K562 (cell line): ENCODE measurements around the gene AKR1A1. TPM values are rescaled to one million over a fixed set of nuclear protein-coding genes. Genes with fewer than 3 reads are reported as not detected.

Source experiments
- ATAC-seq: fragments of 200-7000 bp; cut with Tn5 transposase; 3 replicates; pipeline ENCODE4 v1.9.1; 2020; ENCODE audit warnings: moderate library complexity
- BruUV-seq: library from RNA; stranded (reverse); fragments of 400-500 nt; replicated peaks from 2 replicates; lab custom pipeline; 2021; lab: Mats Ljungman, UMichigan
- CTCF ChIA-PET: fragments of 300-600 bp; formaldehyde crosslinking; extraction: SDS; loops from one replicate; lab custom pipeline; 2021; ENCODE audit warnings: low intra/inter-chr PET ratio; lab: Yijun Ruan, JAX
- POLR2A ChIA-PET: fragments of 300-600, 350-650 bp; sonication (Branson Sonifier 250); formaldehyde crosslinking; extraction: SDS; loops from one replicate; lab custom pipeline; 2021; ENCODE audit warnings: antibody characterized with exemption, inconsistent platforms; lab: Yijun Ruan, JAX
- DNase-seq, 4 experiments: peaks; one replicate each; pipeline versions ENCODE4 v3.0.0 to v3.0.0-alpha.2; 2011 to 2018; ENCODE audit warnings: low spot score in 3 of 4, mixed read lengths in 3 of 4; ENCODE audit errors: extremely low read depth in 1 of 4
- FAIRE-seq: peaks from 2 replicates; lab custom pipeline; 2011; peaks lifted over from hg19 to GRCh38; lab: Jason Lieb, UNC
- H2AFZ ChIP-seq: 2 replicates; pipeline ENCODE4 v1.6.0; 2011; ENCODE audit warnings: low read depth, low read length, control low read depth, inconsistent platforms
- H3K27ac ChIP-seq: fragments of 200-600 bp; 3 replicates; pipeline ENCODE4 v1.8.0; 2011; ENCODE audit warnings: low read depth, mild to moderate bottlenecking, control low read depth, inconsistent platforms, low read length, moderate library complexity, mixed read lengths; ENCODE audit errors: extremely low read depth
- H3K27me3 ChIP-seq, 2 experiments: fragments of 300-600 bp in 1 of 2; 2 replicates in 1 of 2; 3 replicates in 1 of 2; pipeline versions ENCODE4 v1.6.0 to v1.8.0; 2011; ENCODE audit warnings: inconsistent platforms in 2 of 2, low read length in 2 of 2, mild to moderate bottlenecking in 1 of 2, mixed read lengths in 1 of 2, moderate library complexity in 1 of 2; ENCODE audit not compliant: control insufficient read depth in 2 of 2, insufficient read depth in 2 of 2
- H3K36me3 ChIP-seq: fragments of 300-600 bp; 3 replicates; pipeline ENCODE4 v1.8.0; 2011; ENCODE audit warnings: mild to moderate bottlenecking, low read length, inconsistent platforms; ENCODE audit not compliant: control insufficient read depth, insufficient read depth
- H3K4me1 ChIP-seq, 2 experiments: fragments of 200-600 bp in 1 of 2; replicated peaks in 1 of 2; 2 replicates in 1 of 2; 3 replicates in 1 of 2; pipeline versions ENCODE4 v1.5.1 to v1.8.0; 2011; ENCODE audit warnings: inconsistent platforms in 2 of 2, low read length in 2 of 2, mild to moderate bottlenecking in 1 of 2, mixed read lengths in 1 of 2, moderate library complexity in 1 of 2; ENCODE audit not compliant: control insufficient read depth in 2 of 2, insufficient read depth in 2 of 2
- H3K4me2 ChIP-seq: 2 replicates; pipeline ENCODE4 v1.6.1; 2011; ENCODE audit warnings: low read length, control low read depth, inconsistent platforms, mixed read lengths; ENCODE audit not compliant: insufficient read depth
- H3K4me3 ChIP-seq: fragments of 200-600 bp; sonication (generic), shearing (Covaris generic); 2 replicates; pipeline ENCODE4 v1.5.1; 2016; ENCODE audit warnings: control low read depth, inconsistent platforms
- H3K79me2 ChIP-seq: fragments of 200-600 bp; 3 replicates; pipeline ENCODE4 v1.8.0; 2011; ENCODE audit warnings: low read length, inconsistent platforms; ENCODE audit not compliant: control insufficient read depth, insufficient read depth
- H3K9ac ChIP-seq, 2 experiments: 2 replicates each; pipeline versions ENCODE4 v1.6.0 to v1.6.1; 2011; ENCODE audit warnings: low read depth in 2 of 2, low read length in 2 of 2, control low read depth in 1 of 2, inconsistent platforms in 1 of 2, mild to moderate bottlenecking in 1 of 2, mixed read lengths in 1 of 2; ENCODE audit not compliant: insufficient read depth in 1 of 2
- H3K9me1 ChIP-seq: one replicate; pipeline ENCODE4 v1.6.0; 2011; ENCODE audit warnings: inconsistent platforms, mild to moderate bottlenecking, low read length, moderate library complexity; ENCODE audit not compliant: control insufficient read depth, insufficient read depth
- H3K9me3 ChIP-seq: replicated peaks from 2 replicates; pipeline ENCODE4 v1.5.1; 2011; ENCODE audit warnings: low read depth, low read length, inconsistent platforms; ENCODE audit not compliant: control insufficient read depth, insufficient read depth
- H4K20me1 ChIP-seq: replicated peaks from 2 replicates; pipeline ENCODE4 v1.6.1; 2011; ENCODE audit warnings: low read length, inconsistent platforms, mixed read lengths; ENCODE audit not compliant: control insufficient read depth, insufficient read depth
- BMI1 ChIP-seq: fragments of 150-350 bp; IDR thresholded peaks from 2 replicates; pipeline ENCODE4 v1.6.1; 2014; ENCODE audit warnings: low read length
- CBFA2T3 ChIP-seq: fragments of 450-650 bp; IDR thresholded peaks from 2 replicates; pipeline ENCODE4 v1.6.1; 2017
- CHCHD3 ChIP-seq: fragments of 250-450 bp; sonication (Bioruptor Pico); IDR thresholded peaks from 2 replicates; pipeline ENCODE4 v2.1.2; 2022; ENCODE audit warnings: mild to moderate bottlenecking
- CHD1 ChIP-seq: fragments of 200-600 bp; sonication (generic); IDR thresholded peaks from one replicate; pipeline ENCODE4 v1.6.1; 2012; ENCODE audit warnings: mild to moderate bottlenecking, moderate library complexity, low read length, inconsistent platforms
- CHD2 ChIP-seq: IDR thresholded peaks from 2 replicates; pipeline ENCODE4 v1.6.1; 2011; ENCODE audit warnings: low read depth, low read length
- FOS ChIP-seq: IDR thresholded peaks from 3 replicates; pipeline ENCODE4 v1.6.1; 2011; ENCODE audit not compliant: insufficient read length; ENCODE audit errors: extremely low read depth
- FOSL1 ChIP-seq: fragments of 200-800 bp; sonication (Bioruptor generic); conservative IDR thresholded peaks from 2 replicates; pipeline ENCODE4 v1.6.1; 2016; ENCODE audit warnings: missing genetic modification characterization, missing compliant biosample characterization
- HLTF ChIP-seq: fragments of 450-650 bp; IDR thresholded peaks from 2 replicates; pipeline ENCODE4 v1.6.1; 2016
- KDM1A ChIP-seq, 2 experiments: fragments of 450-650 bp; IDR thresholded peaks; 2 replicates each; pipeline ENCODE4 v1.6.1; 2016; ENCODE audit warnings: mild to moderate bottlenecking in 2 of 2
- KDM2B ChIP-seq: fragments of 250-450 bp; sonication (Bioruptor Pico); IDR thresholded peaks from 2 replicates; pipeline ENCODE4 v1.8.0; 2021; ENCODE audit warnings: mild to moderate bottlenecking, moderate library complexity
- NFE2L1 ChIP-seq: fragments of 450-650 bp; IDR thresholded peaks from 2 replicates; pipeline ENCODE4 v1.6.1; 2016; ENCODE audit warnings: missing genetic modification characterization, low read depth, mild to moderate bottlenecking, missing compliant biosample characterization, moderate library complexity, borderline replicate concordance
- NONO ChIP-seq, 2 experiments: fragments of 200-400 bp in 1 of 2; fragments of 450-650 bp in 1 of 2; formaldehyde crosslinking in 1 of 2; IDR thresholded peaks; 2 replicates each; pipeline ENCODE4 v1.6.1; 2017; ENCODE audit warnings: low read depth in 2 of 2, mild to moderate bottlenecking in 2 of 2, moderate library complexity in 2 of 2, low read length in 1 of 2
- NR2C1 ChIP-seq, 2 experiments: fragments of 450-650 bp; IDR thresholded peaks; 2 replicates each; pipeline ENCODE4 v1.6.1; 2017; ENCODE audit warnings: mild to moderate bottlenecking in 2 of 2, antibody characterized with exemption in 1 of 2, inconsistent platforms in 1 of 2, missing compliant biosample characterization in 1 of 2, missing genetic modification characterization in 1 of 2
- PML ChIP-seq: IDR thresholded peaks from 2 replicates; pipeline ENCODE4 v1.6.1; 2012; ENCODE audit warnings: low read length, inconsistent platforms
- PPARD ChIP-seq: fragments of 250-450 bp; sonication (Bioruptor Pico); IDR thresholded peaks from 2 replicates; pipeline ENCODE4 v1.8.0; 2022; ENCODE audit warnings: inconsistent platforms, mild to moderate bottlenecking, moderate library complexity
- RBM22 ChIP-seq: fragments of 200-400 bp; formaldehyde crosslinking; IDR thresholded peaks from 2 replicates; pipeline ENCODE4 v1.6.1; 2018; ENCODE audit warnings: low read length, low read depth; ENCODE audit not compliant: poor library complexity, severe bottlenecking
- TCF3 ChIP-seq: sonication (generic); formaldehyde crosslinking; IDR thresholded peaks from 2 replicates; pipeline ENCODE4 v1.4.0; 2020; ENCODE audit warnings: mild to moderate bottlenecking, missing genetic modification reagents
- THRAP3 ChIP-seq: fragments of 450-650 bp; IDR thresholded peaks from 2 replicates; pipeline ENCODE4 v1.6.1; 2016; ENCODE audit warnings: mild to moderate bottlenecking, inconsistent platforms, borderline replicate concordance
- ZBED1 ChIP-seq: IDR thresholded peaks from 2 replicates; pipeline ENCODE4 v1.6.1; 2014
- ZBTB7A ChIP-seq: IDR thresholded peaks from 2 replicates; pipeline ENCODE4 v1.6.1; 2011; ENCODE audit warnings: low read depth, mild to moderate bottlenecking, low read length, moderate library complexity, borderline replicate concordance; ENCODE audit not compliant: control insufficient read depth
- WGBS: fragments of 100-300 bp; shearing (Covaris generic); methylation state at CpG from one replicate; pipeline ENCODE4 v1.1.6; 2016; ENCODE audit warnings: low coverage, mixed read lengths; ENCODE audit not compliant: insufficient coverage; ENCODE audit errors: missing lambda C conversion rate; 5-methylcytosine and 5-hydroxymethylcytosine counted together
- in situ Hi-C: fragments of 300-500 bp; cut with MboI; formaldehyde crosslinking; loops from 4 replicates; pipeline ENCODE4 v1.15.0; 2018; ENCODE audit warnings: inconsistent platforms, mixed read lengths
- intact Hi-C: fragments of 100-400 bp; cut with micrococcal nuclease; formaldehyde crosslinking; loops from 2 replicates; pipeline ENCODE4 v1.14.2; 2022
- polyA plus RNA-seq, 8 experiments: library from polyadenylated mRNA; depleted of rRNA in 4 of 8; stranded (reverse) in 5 of 8; unstranded in 3 of 8; fragments of >200 nt; fragmentation: Nextera tagmentation in 2 of 8; fragmentation: Illumina TruSeq in 1 of 8; extraction: Ambion mirVana in 2 of 8; extraction: Trizol in 1 of 8; gene quantifications; 2 replicates each; pipeline versions ENCODE4 v1.2.1 to v1.2.3, GENCODE V29; 2011 to 2014; ENCODE audit warnings: inconsistent platforms in 1 of 8, missing spikeins in 1 of 8
- total RNA-seq, 7 experiments: library from RNA; depleted of rRNA in 6 of 7; stranded (reverse); fragments of >200 nt in 6 of 7; fragmentation: Illumina TruSeq in 2 of 7; extraction: Trizol in 2 of 7; gene quantifications; 2 replicates each; pipeline versions ENCODE4 v1.2.1 to v1.2.3, GENCODE V29; 2011 to 2021; ENCODE audit warnings: low replicate concordance in 1 of 7
- TF ChIP-seq, protein P1 (sequence below): fragments of 250-450 bp; sonication (Bioruptor Pico); IDR thresholded peaks from 2 replicates; pipeline ENCODE4 v1.9.0; 2021; ENCODE audit warnings: mild to moderate bottlenecking
- TF ChIP-seq, protein P2 (sequence below): fragments of 450-650 bp; conservative IDR thresholded peaks from 2 replicates; pipeline ENCODE4 v1.6.1; 2016; ENCODE audit warnings: missing genetic modification characterization, low read depth, mild to moderate bottlenecking, control low read depth, missing compliant biosample characterization
- TF ChIP-seq, protein P3 (sequence below): sonication (generic); formaldehyde crosslinking; IDR thresholded peaks from 2 replicates; pipeline ENCODE4 v1.8.1; 2023; ENCODE audit warnings: mild to moderate bottlenecking, missing genetic modification reagents

Gene AKR1A1
- total and polyA plus RNA-seq, 9 of the 15 experiments (the other 6 are each of a cell fraction or from before 2014, with no cell fraction given) = 68.6 to 211 (median 132) TPM

DNA sequence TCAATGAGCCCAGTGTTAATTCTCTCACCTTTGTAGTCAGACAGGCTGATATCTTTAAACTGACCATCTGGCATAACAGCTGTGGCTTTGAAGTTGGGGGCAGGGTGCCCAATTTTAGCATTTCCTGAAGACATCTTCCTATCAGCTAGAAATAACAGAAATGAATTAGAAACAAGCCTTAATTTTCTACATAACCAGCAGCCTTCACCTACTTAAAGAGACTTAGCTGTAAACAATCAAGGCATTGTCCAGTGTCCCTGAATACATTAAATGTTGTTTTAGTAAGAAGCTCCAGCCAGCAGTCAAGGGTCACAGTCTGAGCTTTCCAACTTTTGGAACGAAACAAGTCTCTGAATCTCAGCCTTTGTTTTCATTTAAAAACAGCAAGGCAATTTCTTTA is 31.7 kb upstream of the AKR1A1 start:
- Histone ChIP-seq H3K9me3 (no peaks in the 10 kb centered on the region), H3K27ac (no peak overlapping the region), H3K4me3 (peak overlapping the region; percentile 96; the same call in 1 of the 2 replicates), H3K27me3 (no peaks in the 10 kb centered on the region), H3K4me1 (peaks cover 25 to 29% of the 10 kb centered on the region in 2 experiments), H3K36me3 (peaks cover 56% of the 10 kb centered on the region), H3K9me1 (no peaks in the 10 kb centered on the region), H4K20me1 (peaks cover 21% of the 10 kb centered on the region), H3K79me2 (peaks cover 67% of the 10 kb centered on the region), H2AFZ (no peak overlapping the region), H3K4me2 (peak overlapping the region; percentile 80), H3K9ac (0 out of 4 replicates have a peak overlapping the region, but pooled peaks of 1 of the 2 experiments have one; percentile 9)
- TF ChIP-seq, protein P1, sequence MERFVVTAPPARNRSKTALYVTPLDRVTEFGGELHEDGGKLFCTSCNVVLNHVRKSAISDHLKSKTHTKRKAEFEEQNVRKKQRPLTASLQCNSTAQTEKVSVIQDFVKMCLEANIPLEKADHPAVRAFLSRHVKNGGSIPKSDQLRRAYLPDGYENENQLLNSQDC (CRISPR knock-in tag) = no peak
- TF ChIP-seq THRAP3 (no peak), CBFA2T3 (peak; percentile 27), PML (no peak), CHCHD3 (CRISPR knock-in tag) (no peak), FOS (no peak), ZBED1 (no peak), KDM2B (CRISPR knock-in tag) (no peak), CHD2 (no peak), RBM22 (no peak), HLTF (no peak), BMI1 (no peak), CHD1 (no peak), NONO (IDR thresholded peaks at IDR 0.05; ENCODE audit: low read depth in 2 of 2, low read length in 1 of 2) (0 out of 4 replicates have a peak, but pooled peaks of 1 of the 2 experiments have one; percentile 21), NFE2L1 (no peak), NR2C1 (IDR thresholded peaks at IDR 0.05) (no peak), NR2C1 (tag; IDR thresholded peaks at IDR 0.05) (no peak), PPARD (CRISPR knock-in tag) (no peak), ZBTB7A (no peak), FOSL1 (tag) (no peak), TCF3 (0 out of 2 replicates have a peak, but pooled peaks have one; percentile 9), KDM1A (IDR thresholded peaks at IDR 0.05) (no peak)
- TF ChIP-seq, protein P2, sequence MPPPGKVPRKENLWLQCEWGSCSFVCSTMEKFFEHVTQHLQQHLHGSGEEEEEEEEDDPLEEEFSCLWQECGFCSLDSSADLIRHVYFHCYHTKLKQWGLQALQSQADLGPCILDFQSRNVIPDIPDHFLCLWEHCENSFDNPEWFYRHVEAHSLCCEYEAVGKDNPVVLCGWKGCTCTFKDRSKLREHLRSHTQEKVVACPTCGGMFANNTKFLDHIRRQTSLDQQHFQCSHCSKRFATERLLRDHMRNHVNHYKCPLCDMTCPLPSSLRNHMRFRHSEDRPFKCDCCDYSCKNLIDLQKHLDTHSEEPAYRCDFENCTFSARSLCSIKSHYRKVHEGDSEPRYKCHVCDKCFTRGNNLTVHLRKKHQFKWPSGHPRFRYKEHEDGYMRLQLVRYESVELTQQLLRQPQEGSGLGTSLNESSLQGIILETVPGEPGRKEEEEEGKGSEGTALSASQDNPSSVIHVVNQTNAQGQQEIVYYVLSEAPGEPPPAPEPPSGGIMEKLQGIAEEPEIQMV = no peak
- TF ChIP-seq, protein P3, sequence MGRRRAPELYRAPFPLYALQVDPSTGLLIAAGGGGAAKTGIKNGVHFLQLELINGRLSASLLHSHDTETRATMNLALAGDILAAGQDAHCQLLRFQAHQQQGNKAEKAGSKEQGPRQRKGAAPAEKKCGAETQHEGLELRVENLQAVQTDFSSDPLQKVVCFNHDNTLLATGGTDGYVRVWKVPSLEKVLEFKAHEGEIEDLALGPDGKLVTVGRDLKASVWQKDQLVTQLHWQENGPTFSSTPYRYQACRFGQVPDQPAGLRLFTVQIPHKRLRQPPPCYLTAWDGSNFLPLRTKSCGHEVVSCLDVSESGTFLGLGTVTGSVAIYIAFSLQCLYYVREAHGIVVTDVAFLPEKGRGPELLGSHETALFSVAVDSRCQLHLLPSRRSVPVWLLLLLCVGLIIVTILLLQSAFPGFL (CRISPR knock-in tag) = no peak
- TSS peak; percentile 39 for BruUV-seq
- WGBS = 26% methylated on average over 1 of the region's 1 CpG
- POLR2A ChIA-PET = interaction anchor here (0.6 to 6.4 kb wide), 19 partner anchors 8 to 728 kb away, joined by 3 to 142 read pairs (median 5); partner anchors contain the start of genes AKR1A1, CCDC163, MMACHC and NASP
- CTCF ChIA-PET = interaction anchor here (0.9 kb wide), 1 partner anchor 51 kb away, joined by 3 read pairs; no protein-coding TSS in a partner anchor
- intact Hi-C loops (no loop called here), in situ Hi-C loops (no loop called here)
- FAIRE-seq (no peak), ATAC-seq (no peak), DNase-seq (no peak)
